ENCODE results near the gene HOMER2.
"Not testable (repeated sequence)": the region's sequence is repeated elsewhere in the genome, so short reads cannot be mapped to it uniquely, and the experiment has no call there.

Gene HOMER2

GRCh38 chr15:82831894-82832600 lies 120.5 kb downstream of the HOMER2 start:
- peaks cover 45% of the 10 kb centered on the region for H3K4me1 Mint-ChIP-seq
- H3K27ac Mint-ChIP-seq = no peak overlapping the region
- H3K9me3 Mint-ChIP-seq = peaks cover 0 to 6% of the 10 kb centered on the region in 2 donors
- ATAC-seq (no peak), DNase-seq (no peak)
- no peaks in the 10 kb centered on the region for H3K27me3 Mint-ChIP-seq
- peak overlapping the region; percentile 44 to 50 for H3K4me3 Mint-ChIP-seq

- H3K4me1 Mint-ChIP-seq = peaks cover 41% of the 10 kb centered on the region
- DNase-seq (no peak), ATAC-seq (peak; percentile 51)
- no peak overlapping the region for H3K4me3 Mint-ChIP-seq
- no peaks in the 10 kb centered on the region for H3K27me3 Mint-ChIP-seq
- H3K27ac Mint-ChIP-seq = no peak overlapping the region
- no peaks in the 10 kb centered on the region for H3K9me3 Mint-ChIP-seq
Observed at GRCh38 chr15:82830427-82831173, 121.9 kb downstream of the HOMER2 start.

GRCh38 chr15:82829234-82829633 lies 123.3 kb downstream of the HOMER2 start:
- no peaks in the 10 kb centered on the region for H3K27me3 Mint-ChIP-seq
- no peak overlapping the region for H3K27ac Mint-ChIP-seq
- H3K4me3 Mint-ChIP-seq = no peak overlapping the region
- ATAC-seq (no peak), DNase-seq (no peak)
- H3K9me3 Mint-ChIP-seq = no peaks in the 10 kb centered on the region
- peaks cover 41% of the 10 kb centered on the region for H3K4me1 Mint-ChIP-seq

GRCh38 chr15:82828075-82828474 lies 124.4 kb downstream of the HOMER2 start:
- peaks cover 37% of the 10 kb centered on the region for H3K4me1 Mint-ChIP-seq
- DNase-seq (no peak), ATAC-seq (peak; percentile 55)
- H3K27ac Mint-ChIP-seq = peak overlapping the region in 1 of 2 donors; percentile 62
- no peaks in the 10 kb centered on the region for H3K27me3 Mint-ChIP-seq
- no peak overlapping the region for H3K4me3 Mint-ChIP-seq
- no peaks in the 10 kb centered on the region for H3K9me3 Mint-ChIP-seq

GRCh38 chr15:82823049-82823448 lies 129.5 kb downstream of the HOMER2 start:
- peaks cover 2% of the 10 kb centered on the region for H3K4me1 Mint-ChIP-seq
- H3K27ac Mint-ChIP-seq = no peak overlapping the region
- no peak for DNase-seq
- H3K4me3 Mint-ChIP-seq = no peak overlapping the region
- no peaks in the 10 kb centered on the region for H3K27me3 Mint-ChIP-seq
- ATAC-seq = no peak
- no peaks in the 10 kb centered on the region for H3K9me3 Mint-ChIP-seq

GRCh38 chr15:82821851-82822250 lies 130.7 kb downstream of the HOMER2 start:
- H3K4me3 Mint-ChIP-seq, H3K27me3 Mint-ChIP-seq, ATAC-seq, DNase-seq, H3K27ac Mint-ChIP-seq, H3K4me1 Mint-ChIP-seq, H3K9me3 Mint-ChIP-seq: not testable (repeated sequence)

GRCh38 chr15:82821396-82821795 lies 131.1 kb downstream of the HOMER2 start:
- H3K9me3 Mint-ChIP-seq, DNase-seq, H3K4me1 Mint-ChIP-seq, ATAC-seq, H3K27me3 Mint-ChIP-seq, H3K4me3 Mint-ChIP-seq, H3K27ac Mint-ChIP-seq: not testable (repeated sequence)

GRCh38 chr15:82820128-82820527 lies 132.4 kb downstream of the HOMER2 start:
- no peaks in the 10 kb centered on the region for H3K27me3 Mint-ChIP-seq
- ATAC-seq (no peak), DNase-seq (no peak)
- no peak overlapping the region for H3K27ac Mint-ChIP-seq
- no peak overlapping the region for H3K4me3 Mint-ChIP-seq
- no peaks in the 10 kb centered on the region for H3K9me3 Mint-ChIP-seq
- H3K4me1 Mint-ChIP-seq = peaks cover 6% of the 10 kb centered on the region

- H3K9me3 Mint-ChIP-seq = no peaks in the 10 kb centered on the region
- H3K27me3 Mint-ChIP-seq = no peaks in the 10 kb centered on the region
- H3K4me1 Mint-ChIP-seq = peaks cover 35% of the 10 kb centered on the region
- H3K27ac Mint-ChIP-seq = no peak overlapping the region
- peak overlapping the region in 1 of 2 donors; percentile 66 for H3K4me3 Mint-ChIP-seq
- DNase-seq (no peak), ATAC-seq (no peak)
Observed at GRCh38 chr15:82812994-82813393, 139.5 kb downstream of the HOMER2 start.

- no peaks in the 10 kb centered on the region for H3K27me3 Mint-ChIP-seq
- no peaks in the 10 kb centered on the region for H3K9me3 Mint-ChIP-seq
- peak overlapping the region; percentile 85 to 87 for H3K4me3 Mint-ChIP-seq
- peak overlapping the region; percentile 96 to 99 for H3K27ac Mint-ChIP-seq
- ATAC-seq (peak; percentile 31), DNase-seq (peak; percentile 47 to 67)
- peaks cover 30% of the 10 kb centered on the region for H3K4me1 Mint-ChIP-seq
Observed at GRCh38 chr15:82810890-82811426, 141.6 kb downstream of the HOMER2 start.

- peak overlapping the region; percentile 85 to 87 for H3K4me3 Mint-ChIP-seq
- peak; percentile 50 to 60 for DNase-seq
- ATAC-seq = peak; percentile 43
- H3K9me3 Mint-ChIP-seq = no peaks in the 10 kb centered on the region
- no peaks in the 10 kb centered on the region for H3K27me3 Mint-ChIP-seq
- peaks cover 30% of the 10 kb centered on the region for H3K4me1 Mint-ChIP-seq
- H3K27ac Mint-ChIP-seq = peak overlapping the region; percentile 96 to 99
Observed at GRCh38 chr15:82810061-82810889, 142.2 kb downstream of the HOMER2 start.

- Mint-ChIP-seq H3K4me1 (peaks cover 30% of the 10 kb centered on the region), H3K27me3 (no peaks in the 10 kb centered on the region), H3K27ac (peak within 1 kb of the TSS; percentile 96 to 99), H3K9me3 (no peaks in the 10 kb centered on the region), H3K4me3 (peak within 1 kb of the TSS; percentile 85 to 87)
- peak; percentile 94 for ATAC-seq
- DNase-seq = peak; percentile 94 to 96
Observed at GRCh38 chr15:82809308-82810060, 143.0 kb downstream of the HOMER2 start, which contains the start of gene WHAMM. Gene WHAMM (plus strand): TSS chr15:82809628. CDS start chr15:82809727, 99 bp downstream.

GRCh38 chr15:82808634-82809041 lies 143.9 kb downstream of the HOMER2 start:
- H3K27ac Mint-ChIP-seq = no peak overlapping the region

GRCh38 chr15:82807920-82808633 lies 144.4 kb downstream of the HOMER2 start:
- DNase-seq = no peak
- Mint-ChIP-seq H3K4me1 (peaks cover 30% of the 10 kb centered on the region), H3K27ac (no peak overlapping the region), H3K27me3 (peaks cover 4% of the 10 kb centered on the region), H3K9me3 (no peaks in the 10 kb centered on the region), H3K4me3 (no peak overlapping the region)
- no peak for ATAC-seq

More at GRCh38 chr15:82808634-82809041, 143.9 kb downstream of the HOMER2 start:
- DNase-seq = no peak
- Mint-ChIP-seq H3K27me3 (no peaks in the 10 kb centered on the region), H3K4me3 (peak overlapping the region; percentile 75 to 87), H3K9me3 (no peaks in the 10 kb centered on the region), H3K4me1 (peaks cover 30% of the 10 kb centered on the region)
- no peak for ATAC-seq
